Jurkat, Clone E6-1 (cell line): ENCODE results near the gene ERGIC3.
"Not testable (repeated sequence)": the region's sequence is repeated elsewhere in the genome, so short reads cannot be mapped to it uniquely, and the experiment has no call there.

Experiments used
- DNase-seq: peaks from one replicate; pipeline ENCODE4 v3.0.0-alpha.2; 2011; ENCODE audit warnings: low read depth, low spot score
- H3K4me3 ChIP-seq: 2 replicates; pipeline ENCODE4 v1.5.1; 2011; ENCODE audit warnings: mild to moderate bottlenecking, low read length, control low read depth, moderate library complexity

The ERGIC3 gene

GRCh38 chr20:35515949-35516645 is 25.8 kb upstream of the ERGIC3 start:
- H3K4me3 ChIP-seq, result no peak overlapping the region
- no peak for DNase-seq

GRCh38 chr20:35517125-35517524 is 24.8 kb upstream of the ERGIC3 start:
- no peak overlapping the region for H3K4me3 ChIP-seq
- DNase-seq, result no peak

GRCh38 chr20:35517767-35518166 is 24.1 kb upstream of the ERGIC3 start:
- H3K4me3 ChIP-seq, DNase-seq: not testable (repeated sequence)

- no peak for DNase-seq
- no peak overlapping the region for H3K4me3 ChIP-seq
Observed at GRCh38 chr20:35518955-35519354, 22.9 kb upstream of the ERGIC3 start.

GRCh38 chr20:35523298-35523888 is 18.5 kb upstream of the ERGIC3 start:
- H3K4me3 ChIP-seq, result no peak overlapping the region
- DNase-seq, result peak; percentile 11

- no peak for DNase-seq
Observed at GRCh38 chr20:35525639-35526038, 16.2 kb upstream of the ERGIC3 start.

GRCh38 chr20:35527122-35527769 is 14.6 kb upstream of the ERGIC3 start:
- DNase-seq, result no peak
- H3K4me3 ChIP-seq, result no peak overlapping the region

More at GRCh38 chr20:35525639-35526038, 16.2 kb upstream of the ERGIC3 start:
- no peak overlapping the region for H3K4me3 ChIP-seq

GRCh38 chr20:35529552-35529951 is 12.3 kb upstream of the ERGIC3 start, which contains the start of gene C20orf173:
Gene C20orf173, minus strand, starts transcription at chr20:35529652. Its CDS starts 279 bp downstream, at chr20:35529373.
- no peak for DNase-seq
- no peak within 1 kb of the TSS for H3K4me3 ChIP-seq

GRCh38 chr20:35539756-35540212 is 2.1 kb upstream of the ERGIC3 start:
- H3K4me3 ChIP-seq, result no peak overlapping the region
- DNase-seq, result no peak

GRCh38 chr20:35541118-35541782 is 628 bp upstream of the ERGIC3 start:
- no peak for DNase-seq
- peak overlapping the region; percentile 91 for H3K4me3 ChIP-seq

GRCh38 chr20:35542990-35543389 is 1.1 kb downstream of the ERGIC3 start:
- H3K4me3 ChIP-seq, result peak overlapping the region; percentile 91; the same call in 1 of the 2 replicates
- DNase-seq, result no peak

- H3K4me3 ChIP-seq, result no peak overlapping the region
- no peak for DNase-seq
Observed at GRCh38 chr20:35544436-35544835, 2.6 kb downstream of the ERGIC3 start.

GRCh38 chr20:35544941-35545340 is 3.1 kb downstream of the ERGIC3 start:
- DNase-seq, result peak; percentile 20
- not testable (repeated sequence) for H3K4me3 ChIP-seq

GRCh38 chr20:35546127-35546526 is 4.2 kb downstream of the ERGIC3 start:
- DNase-seq, result no peak
- no peak overlapping the region for H3K4me3 ChIP-seq

- DNase-seq, result no peak
- no peak overlapping the region for H3K4me3 ChIP-seq
Observed at GRCh38 chr20:35547329-35547728, 5.5 kb downstream of the ERGIC3 start.

GRCh38 chr20:35551503-35551902 is 9.6 kb downstream of the ERGIC3 start:
- no peak overlapping the region for H3K4me3 ChIP-seq
- no peak for DNase-seq

GRCh38 chr20:35552914-35553313 is 11.0 kb downstream of the ERGIC3 start:
- no peak overlapping the region for H3K4me3 ChIP-seq
- DNase-seq, result no peak

- not testable (repeated sequence) for H3K4me3 ChIP-seq, DNase-seq
Observed at GRCh38 chr20:35555461-35555860, 13.6 kb downstream of the ERGIC3 start.

GRCh38 chr20:35555951-35556645 is 14.2 kb downstream of the ERGIC3 start:
- H3K4me3 ChIP-seq, result no peak overlapping the region
- DNase-seq, result no peak
